OCI-LY7 (cell line): Measurements from ENCODE around the gene AFF3.

Source experiments
- CTCF ChIP-seq: fragments of 200-600 bp; sonication (generic); conservative IDR thresholded peaks from 2 replicates; pipeline ENCODE4 v1.5.1; 2014; ENCODE audit warnings: mild to moderate bottlenecking, antibody characterized with exemption, low read length, moderate library complexity, mixed read lengths
- EZH2phosphoT487 ChIP-seq: fragments of 200-600 bp; sonication (generic); IDR thresholded peaks from 2 replicates; pipeline ENCODE4 v1.6.1; 2018; ENCODE audit warnings: low read depth, borderline replicate concordance, mild to moderate bottlenecking, mixed run types, antibody characterized with exemption, low read length, moderate library complexity, mixed read lengths

DNA sequence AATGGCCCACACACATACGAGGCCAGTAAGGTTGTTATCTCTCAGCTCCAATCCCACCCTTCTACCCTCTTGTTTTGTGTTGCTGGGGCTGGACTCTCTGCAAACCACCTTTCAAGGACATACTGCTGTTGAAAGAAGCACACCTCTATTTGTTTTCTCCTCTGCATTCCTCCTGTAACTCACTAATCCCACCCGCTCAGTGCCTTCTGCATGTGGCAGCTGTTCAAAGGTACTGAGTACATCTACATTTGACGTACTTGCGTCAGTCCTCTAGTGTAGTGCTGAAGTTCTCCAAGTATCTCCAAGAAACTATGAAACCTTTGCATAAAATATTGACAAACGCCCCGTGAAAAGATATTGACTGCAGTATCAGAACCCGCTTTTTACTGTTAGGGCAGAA, 310.6 kb downstream of the AFF3 start:
- TF ChIP-seq CTCF (no peak), EZH2phosphoT487 (no peak)
